DMS53 treated with DMSO at 0.1 percent for 48 hours (cell line): ENCODE results near the gene ART5.
"Not testable (repeated sequence)": the region's sequence is repeated elsewhere in the genome, so short reads cannot be mapped to it uniquely, and the experiment has no call there.

Experiments used
- DNase-seq: peaks from one replicate; lab custom pipeline; 2025; ENCODE audit not compliant: unreplicated experiment; lab: John Stamatoyannopoulos, UW

Gene ART5

GRCh38 chr11:3658252-3658651 lies 16.5 kb upstream of the ART5 start:
- DNase-seq: no peak

DNA sequence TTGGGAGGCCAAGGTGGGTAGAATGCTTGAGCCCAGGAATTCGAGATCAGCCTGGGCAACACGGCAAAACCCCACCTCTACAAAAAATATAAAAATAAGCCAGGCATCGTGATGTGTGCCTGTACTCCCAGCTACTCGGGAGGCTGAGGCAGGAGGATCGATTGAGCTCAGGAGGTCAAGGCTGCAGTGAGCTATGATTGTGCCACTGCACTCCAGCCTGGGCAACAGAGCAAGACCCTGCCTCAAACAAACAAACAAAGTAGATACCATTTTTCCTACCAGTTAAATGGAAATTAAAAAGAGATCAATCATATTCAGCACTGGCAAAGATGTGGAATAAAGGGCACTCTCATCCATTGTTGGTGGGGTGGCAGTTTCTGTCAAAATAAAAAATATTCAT lies 15.5 kb upstream of the ART5 start:
- DNase-seq: not testable (repeated sequence)

DNA sequence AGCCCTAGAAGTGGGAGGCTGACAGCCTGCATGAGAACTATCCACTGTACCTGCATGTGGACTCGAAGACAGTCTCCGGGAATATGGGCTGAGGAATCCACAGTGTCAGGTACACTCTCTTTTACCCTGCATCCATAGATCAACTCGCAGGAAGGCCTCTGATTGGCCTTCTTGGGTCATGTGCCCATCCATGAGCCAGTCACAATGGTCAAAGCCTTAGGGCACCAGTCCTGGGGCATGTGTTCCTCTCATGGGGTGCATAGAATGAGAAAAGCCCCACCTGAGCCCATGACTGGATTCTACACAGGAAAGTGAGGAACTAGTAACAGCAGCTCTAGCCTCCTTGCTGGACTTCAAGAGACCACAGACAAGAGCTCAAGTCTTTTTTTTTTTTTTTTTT lies 13.8 kb upstream of the ART5 start:
- DNase-seq: no peak

- DNase-seq: not testable (repeated sequence)
These were observed 10.7 kb upstream of the ART5 start for GRCh38 chr11:3652514-3652913.

GRCh38 chr11:3649374-3649773 lies 7.6 kb upstream of the ART5 start:
- DNase-seq: not testable (repeated sequence)

- not testable (repeated sequence) for DNase-seq
These were observed 7.1 kb upstream of the ART5 start for GRCh38 chr11:3648843-3649242.

DNA sequence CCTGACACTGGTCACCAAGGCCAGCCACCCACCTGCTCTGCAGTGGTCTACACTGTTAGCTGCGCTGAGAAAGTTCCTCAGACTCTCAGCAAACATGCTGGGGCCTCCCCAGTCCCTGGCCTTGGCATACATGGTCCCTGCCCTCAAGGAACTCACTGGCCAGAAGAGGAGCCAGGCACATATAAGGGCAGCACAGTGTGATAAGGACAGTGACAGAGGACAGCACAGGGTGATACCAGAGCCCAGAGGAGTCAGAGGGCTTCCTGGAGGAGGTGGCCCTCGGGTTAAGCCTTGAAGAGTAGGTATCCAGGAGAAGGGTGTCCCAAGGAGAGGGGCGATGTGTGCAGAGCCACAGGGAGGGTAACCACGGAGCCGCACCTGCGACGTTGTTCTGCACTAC lies 3.8 kb upstream of the ART5 start:
- no peak for DNase-seq

GRCh38 chr11:3644817-3645235 lies 3.0 kb upstream of the ART5 start, which contains the start of gene ART1:
Gene ART1 (plus strand): TSS chr11:3645128. CDS start chr11:3659214, 14,086 bp downstream.
- DNase-seq: no peak

DNA sequence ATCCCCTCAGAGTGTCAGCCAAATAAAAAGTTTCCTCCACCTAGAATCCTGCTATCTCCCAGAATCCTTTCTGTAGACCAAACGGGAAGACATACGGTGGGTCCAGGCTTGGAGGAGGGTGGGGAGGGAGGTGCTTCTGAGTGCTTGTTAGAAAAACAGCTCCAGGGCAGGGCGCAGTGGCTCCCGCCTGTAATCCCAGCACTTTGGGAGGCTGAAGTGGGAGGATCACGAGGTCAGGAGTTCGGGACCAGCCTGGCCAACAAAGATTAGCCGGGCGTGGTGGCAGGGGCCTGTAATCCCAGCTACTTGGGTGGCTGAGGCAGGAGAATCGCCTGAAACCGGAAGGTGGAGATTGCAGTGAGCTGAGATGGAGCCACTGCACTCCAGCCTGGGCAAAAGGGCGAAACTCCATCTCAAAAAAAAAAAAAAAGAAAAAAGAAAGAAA lies 1.3 kb upstream of the ART5 start:
- DNase-seq: not testable (repeated sequence)

- DNase-seq: peak; percentile 58
These were observed 519 bp upstream of the ART5 start for GRCh38 chr11:3642071-3642951.

DNA sequence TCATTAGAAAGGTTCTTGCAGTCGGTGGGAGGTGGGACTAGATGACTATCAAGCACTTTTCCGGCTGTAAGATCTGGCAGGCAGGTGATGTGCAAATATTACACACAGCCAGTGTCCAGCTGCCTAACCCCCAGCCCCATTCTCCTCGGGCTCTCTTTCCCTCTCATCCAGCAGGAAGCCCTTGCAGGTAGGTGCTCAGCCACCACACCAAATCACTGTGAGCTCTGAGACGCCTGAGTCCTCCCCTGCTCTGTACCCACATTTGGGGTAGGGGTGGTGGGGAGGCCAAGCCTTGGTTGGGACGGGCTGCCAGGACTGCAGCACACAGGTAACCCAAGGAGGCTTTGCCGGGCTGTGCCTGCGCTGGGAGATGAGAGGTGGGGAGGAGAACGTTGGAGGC lies 601 bp downstream of the ART5 start:
- DNase-seq: no peak

DNA sequence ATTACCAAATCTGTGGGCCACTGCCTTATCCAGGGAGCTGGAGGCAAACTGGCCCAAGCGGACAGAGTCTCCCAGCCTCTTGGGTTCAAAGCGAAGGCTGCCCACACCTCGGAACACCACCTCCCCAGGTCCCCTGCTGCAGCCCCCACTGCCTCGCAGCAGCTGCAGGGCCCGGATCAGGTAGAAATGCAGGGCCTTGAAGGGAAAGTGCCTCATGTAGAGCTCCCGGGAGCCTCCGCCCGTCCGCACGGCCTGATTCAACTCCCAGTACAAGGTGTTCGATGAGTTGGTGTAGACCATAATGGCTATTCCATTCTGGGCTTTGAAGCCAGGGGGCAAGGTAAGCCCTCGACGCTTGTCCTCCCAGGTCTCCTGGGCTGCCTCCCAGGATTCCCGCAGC lies 2.0 kb downstream of the ART5 start:
- no peak for DNase-seq

- no peak for DNase-seq
These were observed 3.3 kb downstream of the ART5 start for GRCh38 chr11:3638513-3638912.

GRCh38 chr11:3637201-3637600 lies 4.6 kb downstream of the ART5 start:
- DNase-seq: no peak

DNA sequence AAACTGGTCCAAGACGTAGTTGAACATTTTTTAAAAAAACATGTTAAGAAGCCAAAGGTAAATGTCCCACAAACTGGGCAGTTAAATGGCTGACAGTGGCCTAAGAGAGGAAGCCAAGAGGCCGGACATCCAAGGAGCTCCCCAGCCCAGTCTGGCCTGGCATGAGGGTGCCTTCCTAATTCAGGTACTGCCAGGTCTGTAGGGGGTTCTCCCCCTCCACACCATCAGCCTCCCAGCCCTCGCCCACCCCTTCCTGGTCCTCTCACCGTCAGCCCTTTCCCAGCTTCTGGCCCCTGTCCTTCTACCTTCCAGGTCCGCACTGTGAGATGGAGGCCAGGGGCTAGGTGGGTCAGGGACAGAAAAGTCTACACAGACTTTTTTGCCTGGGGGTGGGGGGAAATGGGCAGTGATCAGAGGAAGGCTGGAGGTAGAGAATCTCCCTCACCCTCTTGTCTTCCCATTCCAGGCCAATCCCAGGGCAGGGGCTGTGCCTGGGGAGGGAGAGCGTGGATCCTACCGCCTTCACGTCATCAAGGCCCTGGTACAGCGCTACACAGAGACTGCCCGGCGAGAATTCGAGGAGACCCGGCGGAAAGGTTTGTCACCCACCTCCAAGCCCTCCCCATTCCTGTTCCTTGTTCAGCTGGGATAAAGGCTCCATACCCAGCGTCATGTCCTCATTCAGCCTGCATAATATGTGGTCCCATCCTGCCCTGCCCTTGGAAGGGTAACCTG lies 6.0 kb downstream of the ART5 start:
- no peak for DNase-seq

DNA sequence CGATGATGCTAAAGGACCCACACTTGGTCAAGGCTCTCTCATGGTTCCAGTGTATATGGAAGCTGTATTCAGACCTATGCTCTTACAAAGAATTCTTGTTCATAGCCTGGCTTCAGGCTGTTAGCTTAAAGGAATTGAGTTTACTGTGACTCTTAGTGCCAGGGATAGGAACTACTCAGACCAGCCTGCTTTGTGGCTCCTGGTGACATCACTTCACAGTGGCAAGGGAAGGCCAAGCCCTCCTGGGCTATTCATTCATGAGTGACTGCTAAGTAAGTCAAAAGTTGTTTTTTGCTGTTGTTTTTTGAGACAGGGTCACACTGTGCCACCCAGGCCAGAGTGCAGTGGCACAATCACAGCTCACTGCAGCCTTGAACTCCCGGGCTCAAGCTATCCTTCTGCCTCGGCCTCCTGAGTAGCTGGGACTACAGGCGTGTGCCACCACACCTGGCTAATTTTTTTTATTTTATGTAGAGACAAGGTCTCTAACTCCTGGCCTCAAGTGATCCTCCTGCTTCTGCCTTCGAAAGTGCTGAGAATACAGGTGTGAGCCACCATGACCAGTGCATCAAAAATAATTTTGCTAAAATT lies 9.6 kb downstream of the ART5 start:
- no peak for DNase-seq

- DNase-seq: no peak
These were observed 10.5 kb downstream of the ART5 start for GRCh38 chr11:3631331-3631730.

DNA sequence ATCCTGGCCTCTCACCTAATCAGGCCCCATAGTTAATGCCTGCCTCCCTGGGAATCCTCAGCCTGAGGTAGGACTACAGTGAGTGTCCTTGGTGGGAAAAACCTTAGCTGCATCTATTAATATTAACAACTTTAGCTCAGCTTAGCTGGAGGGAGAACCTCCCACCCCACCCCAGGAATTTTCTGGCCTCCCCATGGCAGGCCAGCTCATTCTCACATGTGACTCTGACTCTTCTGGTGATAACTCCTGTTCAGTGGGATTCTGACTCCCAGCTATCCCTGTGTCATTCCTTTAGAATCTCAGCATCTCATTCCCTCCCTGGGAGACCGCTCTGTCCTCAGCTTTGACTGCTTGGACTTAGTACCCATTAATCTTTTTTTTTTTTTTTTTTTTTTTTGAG lies 14.5 kb downstream of the ART5 start:
- no peak for DNase-seq

DNA sequence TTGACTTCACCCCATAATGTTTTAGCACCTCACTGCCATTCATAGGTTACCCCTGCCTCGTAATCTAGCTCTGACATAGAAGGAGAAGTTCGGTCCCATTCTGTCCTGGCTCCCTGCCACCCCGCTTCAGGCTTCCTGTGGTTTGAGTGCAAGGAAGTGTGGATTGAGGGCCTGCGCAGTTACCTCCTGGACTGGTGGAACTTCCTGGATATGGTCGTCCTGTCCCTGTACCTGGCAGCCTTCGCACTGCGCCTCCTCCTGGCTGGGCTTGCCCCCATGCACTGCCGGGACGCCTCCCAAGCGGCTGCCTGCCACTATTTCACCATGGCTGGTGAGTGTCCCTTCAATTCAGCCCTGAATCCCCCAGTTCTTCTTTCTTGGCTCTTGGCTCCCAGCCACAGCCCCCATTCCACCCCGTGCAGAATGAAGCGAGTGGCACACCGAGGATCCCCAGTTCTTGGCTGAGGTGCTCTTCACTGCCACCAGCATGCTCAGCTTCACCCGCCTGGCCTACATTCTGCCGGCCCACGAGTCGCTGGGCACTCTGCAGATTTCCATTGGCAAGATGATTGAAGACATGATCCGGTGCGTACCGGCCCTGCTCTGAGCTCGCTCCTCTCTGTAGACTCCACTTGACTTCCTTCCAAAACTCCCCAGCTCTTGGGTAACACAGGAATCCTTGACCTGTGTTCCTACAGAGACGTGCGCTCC lies 15.4 kb downstream of the ART5 start:
- no peak for DNase-seq

DNA sequence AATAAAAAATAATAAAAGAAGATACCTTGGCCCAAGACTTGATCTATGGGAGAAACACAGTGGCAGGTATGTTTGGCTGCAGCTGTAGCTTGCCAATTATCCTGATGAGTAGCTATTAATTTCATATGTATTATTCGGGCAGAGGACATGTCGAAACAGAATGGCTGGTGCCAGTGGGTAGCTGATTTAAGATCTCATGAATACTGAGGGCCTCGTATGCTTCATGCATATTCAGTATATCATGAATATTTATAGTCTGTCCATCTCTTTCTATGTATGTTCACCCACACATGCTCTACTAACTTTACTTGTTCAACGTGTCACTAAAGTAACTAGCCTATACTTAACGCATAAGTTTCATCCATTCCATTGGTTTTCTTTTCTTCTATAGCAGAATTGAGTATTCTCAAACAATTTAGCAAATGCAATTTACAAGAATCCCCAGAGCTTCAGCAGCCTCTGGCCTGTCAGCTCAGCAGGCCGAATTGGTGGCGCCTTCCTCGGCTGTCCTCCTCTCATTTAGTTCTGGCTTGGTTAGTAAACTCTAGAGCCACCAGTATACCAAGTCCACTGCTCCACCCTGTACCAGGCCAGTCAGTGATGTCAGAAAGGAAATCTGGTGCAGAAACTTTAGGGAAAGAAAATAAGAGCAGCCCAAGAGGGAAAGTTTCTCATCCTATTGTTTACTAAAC lies 17.9 kb downstream of the ART5 start:
- DNase-seq: no peak

DNA sequence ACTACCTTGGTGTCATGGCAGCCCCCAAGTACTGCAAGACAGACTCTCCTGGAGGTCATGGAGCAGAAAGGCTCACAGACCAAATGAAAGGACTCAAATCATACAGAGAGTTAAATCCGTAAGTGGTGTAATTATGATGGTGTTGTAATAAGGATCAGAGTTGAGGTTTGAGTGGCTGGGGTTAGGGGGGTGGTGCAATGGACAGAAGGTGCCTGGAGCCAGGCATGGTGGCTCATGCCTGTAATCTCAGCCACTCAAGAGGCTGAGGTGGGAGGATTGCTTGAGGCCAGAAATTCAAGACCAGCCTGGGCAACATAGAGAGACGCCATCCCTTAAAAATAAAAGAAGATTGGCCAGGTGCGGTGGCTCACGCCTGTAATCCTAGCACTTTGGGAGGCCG lies 18.7 kb downstream of the ART5 start:
- no peak for DNase-seq
